Stimulated activated CD8-positive, alpha-beta memory T cell treated with anti-CD3 and anti-CD28 coated beads, Interleukin-12 subunit alpha, Interleukin-12 subunit beta, amount 100 ng/mL, for 24 hours (primary cell): ENCODE results near the gene KDM4D.
"Not testable (repeated sequence)": the region's sequence is repeated elsewhere in the genome, so short reads cannot be mapped to it uniquely, and the experiment has no call there.

Experiments used
- DNase-seq: peaks from one replicate; pipeline ENCODE4 v3.0.0-alpha.2; 2020; ENCODE audit errors: extremely low read depth

Gene KDM4D

DNA sequence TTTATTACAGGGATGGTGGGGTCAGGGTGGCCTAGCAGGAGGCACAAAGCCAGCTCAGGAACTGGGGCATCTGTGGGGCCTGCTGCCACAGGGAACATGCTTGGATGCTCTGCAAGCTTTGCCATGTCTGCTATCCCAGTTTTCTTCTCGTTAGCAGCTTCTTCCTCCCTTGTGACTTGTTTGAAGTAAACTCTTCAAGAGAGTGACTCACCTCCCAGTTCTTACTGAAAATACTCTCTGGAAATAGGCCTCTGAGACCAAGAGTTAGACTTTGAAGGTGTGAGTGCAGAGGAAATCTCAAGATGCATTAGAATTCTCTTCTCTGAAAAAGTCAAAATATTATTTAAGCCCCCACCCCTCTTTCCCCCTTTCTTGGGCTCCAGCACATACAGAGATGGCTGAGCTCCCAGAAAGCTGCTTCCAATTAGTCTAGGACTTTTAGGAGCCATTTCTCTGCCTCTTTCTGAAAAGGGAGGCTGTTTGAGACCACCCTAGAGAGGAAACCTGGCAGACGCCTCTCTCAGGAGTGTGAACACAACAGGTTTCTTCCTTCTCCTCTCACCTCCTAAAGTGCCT, 15.3 kb upstream of the KDM4D start:
- DNase-seq = no peak

GRCh38 chr11:94959179-94959578, 14.3 kb upstream of the KDM4D start:
- DNase-seq = no peak

GRCh38 chr11:94960488-94960887, 13.0 kb upstream of the KDM4D start:
- no peak for DNase-seq

DNA sequence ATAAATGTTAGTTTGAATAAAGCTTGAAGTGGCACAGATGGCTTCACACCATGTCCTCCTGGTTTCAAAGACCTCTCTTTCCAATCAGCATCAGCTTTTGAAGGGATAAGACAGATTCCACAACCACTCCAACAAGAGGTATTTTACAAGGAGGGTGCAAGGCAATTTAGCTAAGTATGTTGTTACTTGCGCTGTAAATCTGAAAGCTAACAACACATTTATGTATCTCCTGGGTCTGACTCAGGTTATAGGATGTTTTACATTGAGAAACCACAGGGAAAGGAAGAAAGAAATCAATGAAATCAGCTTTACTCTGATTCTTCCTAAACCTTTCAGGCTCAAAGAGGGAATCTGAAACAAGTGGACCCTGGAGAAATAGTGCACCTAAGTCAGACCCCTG, 12.3 kb upstream of the KDM4D start:
- DNase-seq = no peak

DNA sequence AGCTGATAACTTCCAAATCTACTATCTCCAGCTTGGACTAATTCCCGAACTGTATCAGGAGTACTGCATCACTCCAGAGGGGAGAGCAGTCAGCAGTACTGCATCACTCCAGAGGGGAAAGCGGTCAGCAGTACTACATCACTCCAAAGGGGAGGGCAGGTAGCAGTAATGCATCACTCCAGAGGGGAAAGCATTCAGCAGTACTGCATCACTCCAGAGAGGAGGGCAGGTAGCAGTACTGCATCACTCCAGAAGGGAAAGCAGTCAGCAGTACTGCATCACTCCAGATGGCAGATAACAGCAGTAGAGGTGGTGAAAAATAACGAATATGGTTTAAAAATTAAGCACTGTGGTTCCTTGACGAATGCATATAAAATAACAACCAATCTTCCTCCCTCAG, 8.6 kb upstream of the KDM4D start:
- no peak for DNase-seq

DNA sequence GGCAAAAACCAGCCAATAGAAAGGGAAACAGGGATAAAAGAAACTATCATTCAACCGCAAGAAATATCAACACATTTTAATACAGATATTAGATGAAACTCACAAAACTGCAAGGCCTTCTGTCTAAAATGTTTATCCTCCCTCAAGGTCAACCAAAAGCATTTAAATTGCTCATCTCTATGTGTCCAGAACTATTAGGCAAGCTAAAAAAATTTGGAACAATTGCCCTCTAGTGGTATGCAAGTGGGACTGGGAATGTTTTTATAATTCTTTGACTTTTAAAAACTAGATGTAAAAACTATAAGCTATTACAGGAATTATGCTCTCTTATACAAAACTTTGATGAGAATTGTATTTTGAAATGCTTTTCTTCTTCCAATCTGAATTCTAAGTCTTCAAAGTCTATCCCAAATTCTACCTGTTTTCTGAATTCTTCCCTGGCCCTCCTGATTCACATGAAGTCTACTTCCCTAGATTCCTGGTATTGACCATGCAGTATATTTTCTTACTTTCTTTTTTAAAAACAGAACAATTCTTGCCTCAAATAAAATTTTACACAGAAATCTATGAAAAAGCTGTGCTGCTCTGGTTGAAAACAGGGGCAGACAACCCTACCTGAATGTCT, 5.1 kb upstream of the KDM4D start:
- no peak for DNase-seq

DNA sequence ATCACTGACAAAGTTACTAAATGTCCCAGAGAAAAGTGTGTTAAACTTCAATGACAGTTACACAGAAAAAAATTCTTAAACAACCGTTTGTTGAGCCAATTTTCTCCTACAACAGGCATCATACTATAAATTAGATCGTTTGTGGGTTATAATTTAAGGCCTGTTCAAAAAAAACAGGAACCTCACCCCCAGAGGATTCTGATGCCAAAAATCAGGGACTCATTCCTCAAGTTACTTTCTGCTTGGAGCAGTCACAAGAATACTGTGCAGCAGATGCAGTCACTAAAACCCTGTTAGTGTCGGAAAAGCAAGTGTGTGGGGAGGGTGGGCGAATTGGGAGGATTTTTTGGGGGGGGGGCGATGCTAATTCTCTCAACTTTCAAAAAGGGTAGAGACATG, 810 bp upstream of the KDM4D start:
- no peak for DNase-seq

DNA sequence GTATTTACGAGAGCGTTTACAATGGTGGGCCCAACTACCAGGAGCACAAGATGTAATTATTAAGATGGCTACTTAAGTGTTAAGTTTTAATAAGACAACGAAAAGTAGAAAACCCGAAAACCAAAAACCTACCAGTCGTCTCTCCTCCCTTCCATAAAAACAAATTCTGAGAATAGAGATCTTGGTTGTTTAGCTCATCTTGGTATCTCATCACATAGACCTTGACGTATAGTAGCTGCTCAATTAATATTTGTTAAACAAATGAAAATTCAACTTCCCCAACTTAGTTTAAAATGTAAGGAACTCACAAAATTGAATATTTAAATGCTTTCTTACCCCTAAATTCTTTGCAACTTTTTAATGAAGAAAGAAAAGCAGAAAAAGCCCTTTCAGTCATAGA, 669 bp downstream of the KDM4D start:
- no peak for DNase-seq

DNA sequence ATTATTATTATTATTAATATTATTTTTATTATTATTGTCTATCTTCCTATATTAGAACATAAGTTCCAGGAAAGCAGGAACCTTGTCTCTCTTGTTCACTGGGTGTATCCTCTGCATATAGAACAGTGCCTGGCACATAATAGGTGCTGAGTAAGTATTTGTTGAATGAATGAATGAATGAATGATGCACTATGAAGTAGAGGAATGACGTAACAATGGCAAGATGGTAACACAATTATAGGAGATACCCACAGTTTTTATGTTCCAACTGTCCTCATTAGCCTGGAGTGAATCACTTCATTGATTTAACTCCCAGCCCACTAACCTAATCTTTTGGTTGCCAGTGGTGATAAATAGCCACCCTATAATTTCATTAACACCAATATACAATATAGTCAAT, 2.1 kb downstream of the KDM4D start:
- DNase-seq = no peak

DNA sequence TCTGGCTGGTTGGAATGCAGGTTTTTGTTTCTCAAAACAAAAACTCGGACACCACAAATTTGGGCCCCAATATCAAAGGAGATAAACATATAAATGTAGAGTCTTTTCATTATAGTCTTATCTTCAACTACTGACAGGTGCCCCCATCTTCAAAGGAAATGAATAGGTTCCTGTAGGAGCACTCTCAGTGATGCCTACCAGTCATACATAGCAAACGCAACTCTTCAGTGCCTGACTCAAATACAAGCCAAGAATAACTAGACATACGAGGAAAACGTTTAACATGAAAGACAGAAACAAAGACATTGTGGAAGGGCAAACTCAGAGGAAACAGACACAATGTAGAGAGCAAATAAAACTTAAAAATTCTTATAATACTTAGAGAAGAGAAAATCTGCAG, 13.9 kb downstream of the KDM4D start:
- no peak for DNase-seq

DNA sequence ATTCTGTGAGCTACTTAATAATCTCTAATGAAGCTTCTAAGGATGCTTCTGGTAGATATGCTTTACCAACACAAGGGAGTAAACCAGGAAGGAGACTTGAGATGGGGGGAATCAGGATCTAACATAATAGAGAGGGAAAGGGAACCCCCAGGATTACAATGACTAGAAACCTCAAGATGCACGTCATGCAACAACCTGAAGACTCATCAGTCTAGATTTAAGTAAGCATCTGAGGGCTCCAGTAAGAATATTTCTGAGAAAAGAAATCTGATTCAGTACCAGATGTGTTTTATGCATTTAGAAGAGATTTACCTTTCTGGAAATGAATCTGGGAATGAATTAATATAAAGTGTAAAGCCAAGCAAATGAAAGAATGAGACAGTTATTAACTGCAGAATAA, 15.2 kb downstream of the KDM4D start:
- no peak for DNase-seq

GRCh38 chr11:94993400-94993943, 20.0 kb downstream of the KDM4D start:
- DNase-seq = no peak

GRCh38 chr11:94997437-94997836, 23.9 kb downstream of the KDM4D start:
- DNase-seq = no peak

GRCh38 chr11:94998285-94998684, 24.8 kb downstream of the KDM4D start:
- DNase-seq = no peak

GRCh38 chr11:95003716-95004115, 30.2 kb downstream of the KDM4D start:
- DNase-seq = no peak

DNA sequence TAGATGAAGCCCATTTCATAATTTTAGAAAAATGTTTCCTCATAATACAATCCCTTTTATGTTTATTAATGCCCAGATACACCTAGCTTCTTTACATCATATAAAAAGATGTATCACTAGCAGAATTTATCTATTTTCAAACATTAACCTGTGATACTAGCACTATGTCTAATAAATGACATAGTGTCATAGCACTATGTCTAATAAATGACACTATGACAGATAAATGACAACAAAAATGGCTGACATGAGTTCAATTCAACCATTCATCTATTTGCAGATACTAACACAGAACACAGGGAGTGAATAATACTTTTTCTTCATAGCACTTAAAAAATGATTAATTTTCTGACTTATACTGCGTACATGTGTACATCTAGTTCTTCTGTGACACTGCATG, 32.1 kb downstream of the KDM4D start:
- DNase-seq = no peak

DNA sequence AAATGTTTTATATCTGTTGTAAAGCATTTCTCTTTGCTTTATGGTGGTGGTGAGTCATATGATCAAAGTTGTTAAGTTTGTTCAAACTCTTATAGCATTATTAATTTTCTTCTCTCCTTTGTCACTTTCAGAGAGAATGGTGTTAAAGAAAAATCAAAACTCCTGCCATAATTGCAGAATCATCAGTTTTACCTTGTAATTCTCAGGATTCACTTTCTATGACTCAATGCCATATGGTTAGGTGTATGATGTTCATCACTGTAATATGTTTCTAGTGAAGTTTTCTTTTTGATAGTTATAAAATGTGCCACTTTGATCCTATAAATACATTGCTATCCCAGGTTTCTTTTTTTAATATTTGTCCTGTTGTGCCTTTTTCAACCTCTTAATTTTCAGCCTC, 37.9 kb downstream of the KDM4D start:
- no peak for DNase-seq

GRCh38 chr11:95014184-95014821, 40.8 kb downstream of the KDM4D start:
- DNase-seq = no peak

DNA sequence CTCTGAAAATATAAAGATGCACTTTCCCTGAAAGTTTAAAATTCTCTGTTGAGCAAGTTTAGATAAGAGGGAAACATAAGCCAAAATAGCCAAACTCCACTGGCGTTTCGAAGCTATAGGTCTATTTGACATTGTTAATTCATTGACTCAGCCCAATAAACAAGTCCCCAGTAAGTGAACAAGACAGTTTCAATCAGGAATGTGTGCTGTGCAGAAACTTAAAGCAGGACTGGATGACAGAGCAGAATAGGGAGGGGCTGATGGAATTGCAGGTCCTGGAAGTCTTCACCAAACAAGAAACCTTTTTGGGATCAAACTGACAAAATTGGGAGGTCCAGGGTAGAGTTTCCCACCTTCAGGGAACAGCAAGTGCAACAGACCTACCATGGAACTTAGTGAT, 42.6 kb downstream of the KDM4D start:
- no peak for DNase-seq

GRCh38 chr11:95021468-95021867, 48.0 kb downstream of the KDM4D start:
- not testable (repeated sequence) for DNase-seq

- no peak for DNase-seq
Observed at GRCh38 chr11:95024958-95025357, 51.4 kb downstream of the KDM4D start, which contains the start of gene KDM4E. Gene KDM4E, plus strand, starts transcription at chr11:95025258. Its CDS starts 300 bp downstream, at chr11:95025558.

DNA sequence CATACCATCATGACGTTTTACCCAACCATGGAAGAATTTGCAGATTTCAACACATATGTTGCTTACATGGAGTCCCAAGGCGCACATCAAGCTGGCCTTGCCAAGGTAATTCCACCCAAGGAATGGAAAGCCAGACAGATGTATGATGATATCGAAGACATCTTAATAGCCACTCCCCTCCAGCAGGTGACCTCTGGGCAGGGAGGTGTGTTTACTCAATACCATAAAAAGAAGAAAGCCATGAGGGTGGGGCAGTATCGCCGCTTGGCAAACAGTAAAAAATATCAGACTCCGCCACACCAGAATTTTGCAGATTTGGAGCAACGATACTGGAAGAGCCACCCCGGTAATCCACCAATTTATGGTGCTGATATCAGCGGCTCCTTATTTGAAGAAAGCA, 52.1 kb downstream of the KDM4D start:
- not testable (repeated sequence) for DNase-seq

GRCh38 chr11:95028357-95028756, 54.8 kb downstream of the KDM4D start:
- DNase-seq = no peak
